A549 (cell line): Measurements from ENCODE around the gene TLR6. TPM values are rescaled to one million over a fixed set of nuclear protein-coding genes. Genes with fewer than 3 reads are reported as not detected.

Experiments used
- ATAC-seq, 2 experiments: fragments of 200-7000 bp in 1 of 2; fragments of >200 bp in 1 of 2; cut with Nextera tagmentation in 1 of 2; cut with Tn5 transposase in 1 of 2; 3 replicates each; pipeline versions ENCODE4 v1.8.0 to v1.9.1; 2018 to 2020; ENCODE audit warnings: mild to moderate bottlenecking in 1 of 2, moderate library complexity in 1 of 2
- CTCF ChIA-PET: fragments of 300-600 bp; sonication (Branson Sonifier 250); formaldehyde crosslinking; extraction: SDS; loops from one replicate; lab custom pipeline; 2021; ENCODE audit warnings: antibody characterized with exemption, inconsistent platforms; lab: Yijun Ruan, JAX
- POLR2A ChIA-PET: fragments of 350-600 bp; formaldehyde crosslinking; extraction: SDS; loops from one replicate; lab custom pipeline; 2021; ENCODE audit warnings: antibody characterized with exemption, inconsistent platforms; lab: Yijun Ruan, JAX
- DNase-seq, 2 experiments: peaks; one replicate each; pipeline versions ENCODE4 v3.0.0 to v3.0.0-alpha.2; 2011 to 2016; ENCODE audit warnings: low read depth in 1 of 2, low spot score in 1 of 2
- FAIRE-seq: peaks from 2 replicates; lab custom pipeline; 2011; peaks lifted over from hg19 to GRCh38; lab: Jason Lieb, UNC
- H3K27ac ChIP-seq, 2 experiments: fragments of >200 bp; sonication (Bioruptor Twin); formaldehyde crosslinking; 3 replicates each; pipeline ENCODE4 v1.5.1; 2016 to 2017
- H3K4me1 ChIP-seq: fragments of >200 bp; sonication (Bioruptor Twin); formaldehyde crosslinking; 3 replicates; pipeline ENCODE4 v1.6.1; 2016
- H3K4me2 ChIP-seq: fragments of >200 bp; sonication (Bioruptor Twin); formaldehyde crosslinking; 3 replicates; pipeline ENCODE4 v1.6.1; 2016
- H3K4me3 ChIP-seq: fragments of >200 bp; sonication (Bioruptor Twin); formaldehyde crosslinking; 3 replicates; pipeline ENCODE4 v1.5.1; 2016
- H3K9me3 ChIP-seq: fragments of >200 bp; sonication (Bioruptor Twin); formaldehyde crosslinking; 3 replicates; pipeline ENCODE4 v1.6.1; 2016
- BHLHE40 ChIP-seq: IDR thresholded peaks from 2 replicates; pipeline ENCODE4 v1.6.1; 2012; ENCODE audit warnings: low read depth, low read length, inconsistent platforms
- CBX2 ChIP-seq: fragments of 200-600 bp; sonication (generic); IDR thresholded peaks from 2 replicates; pipeline ENCODE4 v1.6.1; 2016; ENCODE audit warnings: low read depth, mild to moderate bottlenecking, borderline replicate concordance
- CBX8 ChIP-seq: fragments of 200-600 bp; sonication (generic); IDR thresholded peaks from 2 replicates; pipeline ENCODE4 v1.6.1; 2016
- CEBPB ChIP-seq, 2 experiments: fragments of >200 bp in 1 of 2; sonication (Bioruptor Twin) in 1 of 2; formaldehyde crosslinking in 1 of 2; IDR thresholded peaks; 2 replicates each; pipeline ENCODE4 v1.6.1; 2012 to 2016
- EHMT2 ChIP-seq: fragments of 200-600 bp; sonication (generic); IDR thresholded peaks from 2 replicates; pipeline ENCODE4 v1.6.1; 2016; ENCODE audit warnings: antibody characterized with exemption, low read depth, mild to moderate bottlenecking, moderate library complexity
- FOSB ChIP-seq: fragments of 250-450 bp; sonication (Bioruptor Pico); IDR thresholded peaks from 2 replicates; pipeline ENCODE4 v1.5.0; 2020; ENCODE audit warnings: mild to moderate bottlenecking, moderate library complexity
- HEYL ChIP-seq: fragments of 250-450 bp; sonication (Bioruptor Pico); IDR thresholded peaks from 2 replicates; pipeline ENCODE4 v1.8.0; 2021; ENCODE audit warnings: mild to moderate bottlenecking, moderate library complexity
- HOXB13 ChIP-seq: fragments of 250-450 bp; sonication (Bioruptor Pico); IDR thresholded peaks from 2 replicates; pipeline ENCODE4 v1.5.0; 2020; ENCODE audit warnings: low read depth, mild to moderate bottlenecking, moderate library complexity
- HOXB5 ChIP-seq: fragments of 250-450 bp; sonication (Bioruptor Pico); IDR thresholded peaks from 2 replicates; pipeline ENCODE4 v1.5.0; 2020; ENCODE audit warnings: mild to moderate bottlenecking, moderate library complexity
- JUN ChIP-seq, 2 experiments: fragments of >200 bp; sonication (Bioruptor Twin); formaldehyde crosslinking; IDR thresholded peaks; 2 replicates in 1 of 2; 3 replicates in 1 of 2; pipeline ENCODE4 v1.6.1; 2016 to 2017
- KDM1A ChIP-seq: fragments of 200-600 bp; sonication (generic); IDR thresholded peaks from 2 replicates; pipeline ENCODE4 v1.6.1; 2016; ENCODE audit warnings: low read depth, mild to moderate bottlenecking
- NPAS2 ChIP-seq: fragments of 250-450 bp; sonication (Bioruptor Pico); IDR thresholded peaks from 2 replicates; pipeline ENCODE4 v1.8.0; 2022; ENCODE audit warnings: mild to moderate bottlenecking, moderate library complexity, borderline replicate concordance
- NR3C1 ChIP-seq: fragments of >200 bp; sonication (Bioruptor Twin); formaldehyde crosslinking; IDR thresholded peaks from 3 replicates; pipeline ENCODE4 v1.6.1; 2017
- RAD21 ChIP-seq, 2 experiments: fragments of >200 bp in 1 of 2; sonication (Bioruptor Twin) in 1 of 2; formaldehyde crosslinking in 1 of 2; IDR thresholded peaks in 1 of 2; conservative IDR thresholded peaks in 1 of 2; 2 replicates in 1 of 2; 3 replicates in 1 of 2; pipeline ENCODE4 v1.6.1; 2012 to 2018; ENCODE audit warnings: inconsistent platforms in 1 of 2
- RARB ChIP-seq: fragments of 250-450 bp; sonication (Bioruptor Pico); IDR thresholded peaks from 2 replicates; pipeline ENCODE4 v1.8.0; 2021; ENCODE audit warnings: mild to moderate bottlenecking, moderate library complexity
- ZC3H11A ChIP-seq: fragments of 450-650 bp; IDR thresholded peaks from 2 replicates; pipeline ENCODE4 v1.6.1; 2014; ENCODE audit warnings: antibody characterized with exemption, mild to moderate bottlenecking
- WGBS: methylation state at CpG from one replicate; pipeline ENCODE4 v1.1.6; 2017; ENCODE audit errors: missing lambda C conversion rate; 5-methylcytosine and 5-hydroxymethylcytosine counted together
- polyA plus RNA-seq, 4 experiments: library from polyadenylated mRNA; depleted of rRNA in 3 of 4; stranded (reverse); fragments of >200 nt; fragmentation: RNase III in 1 of 4; extraction: RNeasy Plus Mini Kit Qiagen cat#74134 plus additional on column Dnase treatment in 1 of 4; gene quantifications; 2 replicates in 3 of 4; 3 replicates in 1 of 4; pipeline ENCODE4 v1.2.3, GENCODE V29; 2011 to 2017
- TF ChIP-seq, protein P1 (sequence below): fragments of >200 bp; sonication (Bioruptor Twin); formaldehyde crosslinking; IDR thresholded peaks from 3 replicates; pipeline ENCODE4 v1.5.1; 2016
- TF ChIP-seq, protein P2 (sequence below): fragments of >200 bp; sonication (Bioruptor Twin); formaldehyde crosslinking; IDR thresholded peaks from 3 replicates; pipeline ENCODE4 v1.6.1; 2016
- TF ChIP-seq, protein P3 (sequence below): fragments of 450-650 bp; IDR thresholded peaks from 2 replicates; pipeline ENCODE4 v1.6.1; 2014; ENCODE audit warnings: antibody characterized with exemption

The TLR6 gene
- polyA plus RNA-seq, 2 of the 4 experiments (the other 2 are of a cell fraction), result 5.6 to 11.5 TPM

DNA sequence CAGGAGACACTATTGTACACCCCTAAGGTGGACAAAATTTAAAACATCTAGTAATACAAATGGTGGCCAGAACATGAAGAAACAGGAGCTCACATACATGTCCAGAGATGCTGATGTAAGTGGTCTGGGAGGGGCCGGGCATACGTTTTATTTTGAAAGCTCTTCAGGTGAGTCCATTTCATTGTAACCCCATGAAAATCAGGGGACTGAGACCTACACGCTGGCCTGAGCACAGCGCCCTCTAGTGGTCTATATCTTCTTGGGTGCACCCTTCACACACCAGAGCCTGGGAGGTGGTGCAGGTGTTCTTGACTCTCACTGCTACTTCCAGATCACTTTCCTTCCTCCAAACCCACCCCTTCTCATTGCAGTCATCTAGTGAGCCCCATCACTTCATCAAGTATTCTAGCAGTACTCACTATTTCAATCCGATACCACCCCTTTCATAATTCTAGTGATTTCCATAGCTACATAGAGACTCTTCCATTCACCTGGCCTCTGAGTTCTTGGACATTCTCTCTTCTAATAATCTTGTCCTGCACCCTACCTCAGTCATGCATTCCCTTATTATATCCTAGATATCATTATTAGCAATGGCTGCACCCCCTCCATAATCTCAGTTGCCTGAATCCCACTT is 4.3 kb upstream of the TLR6 start:
- POLR2A ChIA-PET, result no interaction called here
- DNase-seq (peak; percentile 42 to 70), ATAC-seq (peak; percentile 48 to 73; a peak in 3 of 6 replicates), FAIRE-seq (no peak)
- H3K9me3 ChIP-seq, result no peaks in the 10 kb centered on the region
- no peak overlapping the region for H3K27ac ChIP-seq
- no peak overlapping the region for H3K4me2 ChIP-seq
- 21% methylated on average over 5 of the region's 5 CpGs for WGBS
- H3K4me1 ChIP-seq, result peaks cover 14% of the 10 kb centered on the region
- TF ChIP-seq ZC3H11A, result no peak
- TF ChIP-seq, protein P1, sequence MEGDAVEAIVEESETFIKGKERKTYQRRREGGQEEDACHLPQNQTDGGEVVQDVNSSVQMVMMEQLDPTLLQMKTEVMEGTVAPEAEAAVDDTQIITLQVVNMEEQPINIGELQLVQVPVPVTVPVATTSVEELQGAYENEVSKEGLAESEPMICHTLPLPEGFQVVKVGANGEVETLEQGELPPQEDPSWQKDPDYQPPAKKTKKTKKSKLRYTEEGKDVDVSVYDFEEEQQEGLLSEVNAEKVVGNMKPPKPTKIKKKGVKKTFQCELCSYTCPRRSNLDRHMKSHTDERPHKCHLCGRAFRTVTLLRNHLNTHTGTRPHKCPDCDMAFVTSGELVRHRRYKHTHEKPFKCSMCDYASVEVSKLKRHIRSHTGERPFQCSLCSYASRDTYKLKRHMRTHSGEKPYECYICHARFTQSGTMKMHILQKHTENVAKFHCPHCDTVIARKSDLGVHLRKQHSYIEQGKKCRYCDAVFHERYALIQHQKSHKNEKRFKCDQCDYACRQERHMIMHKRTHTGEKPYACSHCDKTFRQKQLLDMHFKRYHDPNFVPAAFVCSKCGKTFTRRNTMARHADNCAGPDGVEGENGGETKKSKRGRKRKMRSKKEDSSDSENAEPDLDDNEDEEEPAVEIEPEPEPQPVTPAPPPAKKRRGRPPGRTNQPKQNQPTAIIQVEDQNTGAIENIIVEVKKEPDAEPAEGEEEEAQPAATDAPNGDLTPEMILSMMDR, result peak; percentile 58
- TF ChIP-seq, all 56 proteins: peak for 1
- H3K4me3 ChIP-seq, result no peak overlapping the region
- CTCF ChIA-PET, result interaction anchor here (0.6 to 3.6 kb wide), 24 partner anchors 8 to 542 kb away, joined by 3 to 27 read pairs (median 5); partner anchors contain the start of gene TLR10

DNA sequence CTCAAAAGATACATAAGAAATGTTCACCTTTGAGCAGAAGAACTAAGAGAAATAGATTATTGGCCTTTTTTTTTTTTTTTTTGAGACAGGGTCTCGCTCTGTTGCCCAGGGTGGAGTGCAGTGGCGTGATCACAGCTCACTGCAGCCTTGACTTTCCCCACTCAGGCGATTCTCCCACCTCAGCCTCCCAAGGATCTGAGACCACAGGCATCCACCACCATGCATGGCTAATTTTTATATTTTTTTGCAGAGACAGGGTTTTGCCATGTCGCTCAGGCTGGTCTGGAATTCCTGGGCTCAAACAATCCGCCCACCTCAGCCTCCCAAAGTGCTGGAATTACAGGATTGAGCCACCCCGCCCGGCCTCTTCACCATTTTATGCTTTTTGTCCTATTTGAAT is 2.9 kb upstream of the TLR6 start:
- Histone ChIP-seq H3K9me3 (no peaks in the 10 kb centered on the region), H3K4me1 (peaks cover 14% of the 10 kb centered on the region), H3K4me3 (no peak overlapping the region), H3K27ac (peak overlapping the region in 1 of 2 experiments; percentile 94; a peak in 2 of 6 replicates)
- ChIA-PET POLR2A (no interaction called here), CTCF (interaction anchor here (1.4 to 3.6 kb wide), 5 partner anchors 11 to 101 kb away, joined by 3 to 27 read pairs (median 6); no protein-coding TSS in a partner anchor)
- no peak for ATAC-seq
- DNase-seq, result no peak
- FAIRE-seq, result no peak
- TF ChIP-seq RAD21 (conservative IDR thresholded peaks at IDR 0.05 in 1 of 2, IDR thresholded peaks at IDR 0.05 in 1 of 2) (no peak), NPAS2 (CRISPR knock-in tag) (no peak), FOSB (no peak), JUN (IDR thresholded peaks at IDR 0.05) (no peak), CBX8 (no peak), KDM1A (no peak), HEYL (CRISPR knock-in tag) (no peak), NR3C1 (no peak), BHLHE40 (no peak), ZC3H11A (no peak), CBX2 (no peak)
- TF ChIP-seq, protein P2, sequence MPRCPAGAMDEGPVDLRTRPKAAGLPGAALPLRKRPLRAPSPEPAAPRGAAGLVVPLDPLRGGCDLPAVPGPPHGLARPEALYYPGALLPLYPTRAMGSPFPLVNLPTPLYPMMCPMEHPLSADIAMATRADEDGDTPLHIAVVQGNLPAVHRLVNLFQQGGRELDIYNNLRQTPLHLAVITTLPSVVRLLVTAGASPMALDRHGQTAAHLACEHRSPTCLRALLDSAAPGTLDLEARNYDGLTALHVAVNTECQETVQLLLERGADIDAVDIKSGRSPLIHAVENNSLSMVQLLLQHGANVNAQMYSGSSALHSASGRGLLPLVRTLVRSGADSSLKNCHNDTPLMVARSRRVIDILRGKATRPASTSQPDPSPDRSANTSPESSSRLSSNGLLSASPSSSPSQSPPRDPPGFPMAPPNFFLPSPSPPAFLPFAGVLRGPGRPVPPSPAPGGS, result no peak
- TF ChIP-seq, protein P3, sequence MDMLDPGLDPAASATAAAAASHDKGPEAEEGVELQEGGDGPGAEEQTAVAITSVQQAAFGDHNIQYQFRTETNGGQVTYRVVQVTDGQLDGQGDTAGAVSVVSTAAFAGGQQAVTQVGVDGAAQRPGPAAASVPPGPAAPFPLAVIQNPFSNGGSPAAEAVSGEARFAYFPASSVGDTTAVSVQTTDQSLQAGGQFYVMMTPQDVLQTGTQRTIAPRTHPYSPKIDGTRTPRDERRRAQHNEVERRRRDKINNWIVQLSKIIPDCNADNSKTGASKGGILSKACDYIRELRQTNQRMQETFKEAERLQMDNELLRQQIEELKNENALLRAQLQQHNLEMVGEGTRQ, result no peak
- TF ChIP-seq, all 56 proteins: peak for 0
- no peak overlapping the region for H3K4me2 ChIP-seq
- 95% methylated on average over 7 of the region's 7 CpGs for WGBS

DNA sequence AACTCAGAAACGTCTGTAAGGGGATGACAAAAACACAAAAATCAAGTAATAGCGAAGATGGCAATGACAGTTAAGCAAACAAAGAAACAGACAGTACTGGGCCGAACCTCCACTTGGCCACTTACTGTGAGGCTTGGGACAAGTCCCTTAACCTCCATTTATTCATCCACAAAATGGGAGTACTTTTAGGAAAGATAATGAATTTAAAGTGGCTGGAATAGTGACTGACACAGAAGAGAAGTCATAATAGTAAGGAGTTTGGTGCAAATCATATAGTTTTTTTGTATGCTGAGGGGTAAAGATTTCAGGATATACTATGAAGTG is 1.4 kb upstream of the TLR6 start:
- POLR2A ChIA-PET, result no interaction called here
- DNase-seq (no peak), ATAC-seq (no peak), FAIRE-seq (no peak)
- Histone ChIP-seq H3K4me3 (no peak overlapping the region), H3K4me2 (peak overlapping the region; percentile 95), H3K4me1 (peaks cover 14% of the 10 kb centered on the region), H3K27ac (peak overlapping the region; percentile 85 to 94), H3K9me3 (no peaks in the 10 kb centered on the region)
- 7% methylated on average over 3 of the region's 3 CpGs for WGBS
- CTCF ChIA-PET, result interaction anchor here (0.6 to 0.9 kb wide), 2 partner anchors 73 to 128 kb away, joined by 4 to 7 read pairs; no protein-coding TSS in a partner anchor
- 0 out of 2 replicates have a peak, but pooled peaks have one; percentile 11 for TF ChIP-seq HOXB13 (CRISPR knock-in tag)
- peak in 1 of 2 experiments; percentile 0; a peak in 1 of 4 replicates for TF ChIP-seq CEBPB (IDR thresholded peaks at IDR 0.05)
- no peak for TF ChIP-seq HOXB5 (CRISPR knock-in tag)
- no peak for TF ChIP-seq EHMT2
- TF ChIP-seq RARB, result no peak
- TF ChIP-seq KDM1A, result 0 out of 2 replicates have a peak, but pooled peaks have one; percentile 28
